IMR-90 (cell line): Measurements from ENCODE around the gene MPPED2.

ENCODE experiments used
- BHLHE40 ChIP-seq: fragments of 150-350 bp; IDR thresholded peaks from 2 replicates; pipeline ENCODE4 v1.6.1; 2016; ENCODE audit warnings: mild to moderate bottlenecking, low read depth, low read length
- CTCF ChIP-seq: conservative IDR thresholded peaks from 2 replicates; pipeline ENCODE4 v1.5.1; 2012; ENCODE audit warnings: mild to moderate bottlenecking, low read depth, low read length, improper control_type of control experiment
- MAFK ChIP-seq: IDR thresholded peaks from 2 replicates; pipeline ENCODE4 v1.6.1; 2012; ENCODE audit warnings: low read depth, low read length, improper control_type of control experiment
- MXI1 ChIP-seq: IDR thresholded peaks from 2 replicates; pipeline ENCODE4 v1.6.1; 2012; ENCODE audit warnings: low read depth, mild to moderate bottlenecking, low read length, moderate library complexity, borderline replicate concordance
- POLR2A ChIP-seq: IDR thresholded peaks from 2 replicates; pipeline ENCODE4 v1.6.1; 2012; ENCODE audit warnings: mild to moderate bottlenecking, low read depth, low read length
- RAD21 ChIP-seq: IDR thresholded peaks from 2 replicates; pipeline ENCODE4 v1.6.1; 2012; ENCODE audit warnings: low read length, improper control_type of control experiment
- RFX5 ChIP-seq: IDR thresholded peaks from 2 replicates; pipeline ENCODE4 v1.8.0; 2012; ENCODE audit warnings: low read depth, mild to moderate bottlenecking, low read length, moderate library complexity
- USF2 ChIP-seq: fragments of 150-350 bp; IDR thresholded peaks from 2 replicates; pipeline ENCODE4 v1.6.1; 2017; ENCODE audit warnings: mild to moderate bottlenecking, antibody characterized with exemption, low read length, low read depth

GRCh38 chr11:30458541-30458940, 127.6 kb downstream of the MPPED2 start:
- TF ChIP-seq CTCF (no peak), RAD21 (no peak), POLR2A (no peak), USF2 (no peak), BHLHE40 (no peak), RFX5 (no peak), MAFK (no peak), MXI1 (no peak)
